Common myeloid progenitor, CD34-positive (primary cell): Measurements from ENCODE around the gene KLK5.
"Not testable (repeated sequence)": the region's sequence is repeated elsewhere in the genome, so short reads cannot be mapped to it uniquely, and the experiment has no call there.

Experiments used
- CTCF ChIA-PET: fragments of 350-600 bp; sonication (Branson Sonifier 250); formaldehyde crosslinking; loops from one replicate; lab custom pipeline; 2021; ENCODE audit warnings: antibody characterized with exemption; lab: Charles Lee
- POLR2A ChIA-PET: fragments of 350-600 bp; sonication (Branson Sonifier 250); formaldehyde crosslinking; loops from one replicate; lab custom pipeline; 2021; ENCODE audit warnings: antibody characterized with exemption; lab: Charles Lee
- DNase-seq, 3 donors: peaks; one replicate each; pipeline versions ENCODE4 v3.0.0 to v3.0.0-alpha.2; 2013
- H3K27ac ChIP-seq, 2 experiments: 1 replicate in 1 of 2; 2 replicates in 1 of 2; pipeline ENCODE4 v1.7.0; 2013; ENCODE audit warnings: inconsistent platforms in 2 of 2, low read length in 2 of 2, mild to moderate bottlenecking in 2 of 2, low read depth in 1 of 2, moderate library complexity in 1 of 2; ENCODE audit not compliant: severe bottlenecking in 2 of 2, insufficient read depth in 1 of 2, poor library complexity in 1 of 2
- H3K27me3 ChIP-seq, 5 experiments: replicated peaks in 2 of 5; 1 replicate in 3 of 5; 2 replicates in 2 of 5; pipeline versions ENCODE4 v1.6.1 to v1.7.0; 2013; ENCODE audit warnings: low read length in 4 of 5, mild to moderate bottlenecking in 2 of 5, moderate library complexity in 2 of 5, inconsistent platforms in 1 of 5; ENCODE audit not compliant: insufficient read depth in 5 of 5, control insufficient read depth in 4 of 5
- H3K36me3 ChIP-seq, 4 experiments: 1 replicate in 2 of 4; 2 replicates in 2 of 4; pipeline versions ENCODE4 v1.6.1 to v1.7.0; 2013; ENCODE audit warnings: low read length in 3 of 4, control low read depth in 1 of 4, mild to moderate bottlenecking in 1 of 4; ENCODE audit not compliant: control insufficient read depth in 4 of 4, insufficient read depth in 4 of 4
- H3K4me1 ChIP-seq, 4 experiments: 1 replicate in 3 of 4; 2 replicates in 1 of 4; pipeline versions ENCODE4 v1.6.1 to v1.7.1; 2013; ENCODE audit warnings: low read length in 3 of 4, mild to moderate bottlenecking in 3 of 4, control low read depth in 1 of 4, inconsistent platforms in 1 of 4, moderate library complexity in 1 of 4; ENCODE audit not compliant: control insufficient read depth in 4 of 4, insufficient read depth in 4 of 4; ENCODE audit errors: control extremely low read depth in 1 of 4
- H3K4me3 ChIP-seq, 7 experiments: 1 replicate in 4 of 7; 2 replicates in 3 of 7; pipeline versions ENCODE4 v1.5.1 to v1.7.0; 2013; ENCODE audit warnings: mild to moderate bottlenecking in 7 of 7, low read length in 6 of 7, moderate library complexity in 6 of 7, inconsistent platforms in 2 of 7, low read depth in 2 of 7, control low read depth in 1 of 7; ENCODE audit not compliant: insufficient read depth in 4 of 7, control insufficient read depth in 1 of 7; ENCODE audit errors: extremely low read depth in 1 of 7
- H3K9me3 ChIP-seq, 5 experiments: 1 replicate in 4 of 5; 2 replicates in 1 of 5; pipeline versions ENCODE4 v1.6.1 to v1.7.1; 2013; ENCODE audit warnings: low read length in 4 of 5, mild to moderate bottlenecking in 2 of 5, inconsistent platforms in 1 of 5, low read depth in 1 of 5, moderate library complexity in 1 of 5; ENCODE audit not compliant: control insufficient read depth in 4 of 5, insufficient read depth in 2 of 5; ENCODE audit errors: control extremely low read depth in 1 of 5
- WGBS: methylation state at CpG from one replicate; pipeline ENCODE4 v1.1.5; 2013; ENCODE audit not compliant: insufficient coverage; 5-methylcytosine and 5-hydroxymethylcytosine counted together

Gene KLK5

GRCh38 chr19:50994129-50994528, 41.3 kb upstream of the KLK5 start:
- CTCF ChIA-PET: no interaction called here
- DNase-seq: peak in 2 of 3 donors; percentile 7 to 9
- POLR2A ChIA-PET: no interaction called here

GRCh38 chr19:50992666-50993035, 39.8 kb upstream of the KLK5 start:
- no peak overlapping the region for H3K4me3 ChIP-seq
- no peak for DNase-seq
- WGBS: 50% methylated on average over 1 of the region's 2 CpGs
- no peaks in the 10 kb centered on the region for H3K4me1 ChIP-seq
- H3K36me3 ChIP-seq: no peaks in the 10 kb centered on the region
- H3K27ac ChIP-seq: no peak overlapping the region
- POLR2A ChIA-PET: no interaction called here
- H3K9me3 ChIP-seq: no peaks in the 10 kb centered on the region
- H3K27me3 ChIP-seq: peaks cover 0 to 29% (median 7%) of the 10 kb centered on the region in 5 experiments
- CTCF ChIA-PET: no interaction called here

More at GRCh38 chr19:50994129-50994528, 41.3 kb upstream of the KLK5 start:
- 100% methylated on average over 1 of the region's 2 CpGs for WGBS
- Histone ChIP-seq H3K4me1 (no peaks in the 10 kb centered on the region), H3K27me3 (peaks cover 0 to 31% (median 15%) of the 10 kb centered on the region in 5 experiments), H3K4me3 (no peak overlapping the region), H3K36me3 (no peaks in the 10 kb centered on the region), H3K9me3 (no peaks in the 10 kb centered on the region), H3K27ac (no peak overlapping the region)

- peaks cover 5 to 78% (median 9%) of the 10 kb centered on the region in 5 experiments for H3K27me3 ChIP-seq
- CTCF ChIA-PET, H3K36me3 ChIP-seq, H3K27ac ChIP-seq, DNase-seq, POLR2A ChIA-PET, H3K4me1 ChIP-seq, H3K4me3 ChIP-seq, H3K9me3 ChIP-seq: not testable (repeated sequence)
- 86% methylated on average over 11 of the region's 14 CpGs for WGBS
Observed at GRCh38 chr19:50984416-50984815, 31.6 kb upstream of the KLK5 start.

GRCh38 chr19:50983625-50984292, 30.9 kb upstream of the KLK5 start, which contains the start of gene KLK7:
KLK7 (minus strand) TSS chr19:50983917; CDS start chr19:50982399, 1,518 bp downstream.
- CTCF ChIA-PET: no interaction called here
- POLR2A ChIA-PET: no interaction called here
- DNase-seq: peak in 1 of 3 donors; percentile 1
- Histone ChIP-seq H3K27ac (no peak within 1 kb of the TSS), H3K27me3 (peaks cover 5 to 81% (median 8%) of the 10 kb centered on the region in 5 experiments), H3K9me3 (no peaks in the 10 kb centered on the region), H3K36me3 (no peaks in the 10 kb centered on the region), H3K4me1 (no peaks in the 10 kb centered on the region), H3K4me3 (no peak within 1 kb of the TSS)
- 24% methylated on average over 28 of the region's 28 CpGs for WGBS

GRCh38 chr19:50982186-50982585, 29.3 kb upstream of the KLK5 start:
- Histone ChIP-seq H3K4me3 (no peak overlapping the region), H3K4me1 (no peaks in the 10 kb centered on the region), H3K27me3 (peaks cover 5 to 85% (median 10%) of the 10 kb centered on the region in 5 experiments), H3K36me3 (no peaks in the 10 kb centered on the region), H3K27ac (no peak overlapping the region), H3K9me3 (no peaks in the 10 kb centered on the region)
- ChIA-PET CTCF (no interaction called here), POLR2A (no interaction called here)
- no peak for DNase-seq
- 84% methylated on average over 4 of the region's 4 CpGs for WGBS

GRCh38 chr19:50981587-50982146, 28.8 kb upstream of the KLK5 start:
- DNase-seq: no peak
- Histone ChIP-seq H3K27me3 (peaks cover 5 to 86% (median 10%) of the 10 kb centered on the region in 5 experiments), H3K4me1 (no peaks in the 10 kb centered on the region), H3K9me3 (no peaks in the 10 kb centered on the region), H3K36me3 (no peaks in the 10 kb centered on the region), H3K27ac (no peak overlapping the region), H3K4me3 (no peak overlapping the region)
- ChIA-PET CTCF (no interaction called here), POLR2A (no interaction called here)
- whole genome bisulfite sequencing: 58% methylated on average over 10 of the region's 11 CpGs

GRCh38 chr19:50980208-50980607, 27.4 kb upstream of the KLK5 start:
- DNase-seq: no peak
- no peaks in the 10 kb centered on the region for H3K4me1 ChIP-seq
- no peak overlapping the region for H3K27ac ChIP-seq
- no peak overlapping the region for H3K4me3 ChIP-seq
- CTCF ChIA-PET: no interaction called here
- peaks cover 0 to 80% (median 8%) of the 10 kb centered on the region in 5 experiments for H3K27me3 ChIP-seq
- no peaks in the 10 kb centered on the region for H3K36me3 ChIP-seq
- 84% methylated on average over 7 of the region's 13 CpGs for WGBS
- no peaks in the 10 kb centered on the region for H3K9me3 ChIP-seq
- POLR2A ChIA-PET: no interaction called here
